Measurements from ENCODE around the gene CACNA1G.

CACNA1G gene

GRCh38 chr17:50632637-50633036 is 72.1 kb downstream of the CACNA1G start:
- DNase-seq (ENCODE audit: low spot score): no peak

DNA sequence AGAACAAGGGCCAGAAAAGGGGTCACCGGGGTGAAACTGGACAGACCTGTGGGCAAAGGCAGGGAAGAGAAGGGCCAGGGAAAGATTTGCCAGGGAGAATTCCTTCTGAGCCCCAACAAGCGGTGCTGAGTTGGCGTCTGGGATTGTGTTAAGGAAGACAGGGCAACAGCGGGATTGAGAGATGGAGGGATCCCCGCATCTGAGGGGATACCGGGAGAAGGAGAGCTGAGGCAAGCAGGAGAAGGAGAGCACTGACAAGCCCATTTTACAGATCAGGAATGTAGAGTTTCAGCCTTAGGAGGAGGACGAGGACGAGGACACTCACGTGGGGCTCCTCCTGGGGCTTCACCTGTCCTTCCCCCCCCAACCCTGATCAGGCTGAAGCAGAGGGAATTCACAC is 73.2 kb downstream of the CACNA1G start:
- DNase-seq (ENCODE audit: low spot score): no peak

GRCh38 chr17:50634224-50634914 is 73.9 kb downstream of the CACNA1G start, which contains the start of gene ABCC3:
ABCC3 (plus strand) TSS chr17:50634881; CDS start chr17:50634937, 56 bp downstream.
- DNase-seq (ENCODE audit: low spot score): no peak

GRCh38 chr17:50634915-50635731 is 74.6 kb downstream of the CACNA1G start:
- DNase-seq (ENCODE audit: low spot score): no peak

DNA sequence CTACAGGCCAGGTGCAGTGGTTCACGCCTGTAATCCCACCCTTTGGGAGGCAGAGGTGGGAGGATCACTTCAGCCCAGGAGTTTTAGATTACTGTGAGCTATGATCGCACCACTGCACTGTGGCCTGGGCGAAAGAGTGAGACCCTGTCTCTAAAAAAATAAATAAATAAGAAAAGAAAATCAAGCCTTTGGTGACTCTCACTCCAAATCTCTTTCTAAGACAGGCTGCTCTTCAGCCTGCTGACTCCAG is 75.1 kb downstream of the CACNA1G start:
- no peak for DNase-seq (ENCODE audit: low spot score)

DNA sequence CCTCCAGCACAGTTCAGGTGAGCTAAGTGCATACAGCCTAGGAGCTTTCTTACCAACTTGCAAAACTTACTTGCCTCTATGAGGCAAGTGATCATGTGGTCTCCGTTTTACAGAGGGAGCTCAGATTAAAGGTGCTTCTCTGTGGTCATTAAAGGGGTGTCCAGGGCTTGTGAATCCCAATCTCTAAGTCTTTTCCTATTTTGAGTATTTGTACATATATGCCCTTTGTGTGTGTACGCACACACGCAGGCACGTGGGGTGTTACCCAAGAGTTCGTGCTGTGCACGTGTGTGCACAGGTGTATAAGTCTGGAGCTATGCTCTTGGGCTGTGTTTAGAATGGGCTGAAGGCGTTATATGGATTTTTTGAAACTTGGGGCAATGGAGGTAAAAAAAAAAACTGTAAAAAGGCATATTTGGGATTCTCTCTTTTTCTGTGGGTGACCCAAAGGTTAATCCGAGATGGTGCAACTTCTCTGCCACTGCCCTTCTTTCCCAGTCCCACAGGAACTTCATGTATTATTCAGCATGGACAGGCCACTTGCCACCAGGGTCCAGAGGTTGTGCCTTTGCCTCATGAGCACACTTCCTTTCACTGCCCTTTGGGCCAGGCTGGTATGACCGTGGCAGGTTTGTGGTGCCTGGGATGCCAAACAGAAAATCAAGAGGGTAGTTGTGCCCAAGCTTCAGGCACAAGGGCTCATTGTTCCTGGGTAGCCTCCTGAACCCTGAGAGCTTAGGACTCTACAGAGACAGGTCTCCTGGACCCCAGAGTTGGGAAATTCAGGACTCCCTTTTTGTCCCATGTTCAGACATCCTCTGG is 75.7 kb downstream of the CACNA1G start:
- no peak for DNase-seq (ENCODE audit: low spot score)

GRCh38 chr17:50636804-50637195 is 76.3 kb downstream of the CACNA1G start:
- DNase-seq (ENCODE audit: low spot score): no peak

GRCh38 chr17:50637829-50638605 is 77.5 kb downstream of the CACNA1G start:
- no peak for DNase-seq (ENCODE audit: low spot score)

- no peak for DNase-seq (ENCODE audit: low spot score)
Measured at GRCh38 chr17:50638606-50638965, 78.1 kb downstream of the CACNA1G start.

DNA sequence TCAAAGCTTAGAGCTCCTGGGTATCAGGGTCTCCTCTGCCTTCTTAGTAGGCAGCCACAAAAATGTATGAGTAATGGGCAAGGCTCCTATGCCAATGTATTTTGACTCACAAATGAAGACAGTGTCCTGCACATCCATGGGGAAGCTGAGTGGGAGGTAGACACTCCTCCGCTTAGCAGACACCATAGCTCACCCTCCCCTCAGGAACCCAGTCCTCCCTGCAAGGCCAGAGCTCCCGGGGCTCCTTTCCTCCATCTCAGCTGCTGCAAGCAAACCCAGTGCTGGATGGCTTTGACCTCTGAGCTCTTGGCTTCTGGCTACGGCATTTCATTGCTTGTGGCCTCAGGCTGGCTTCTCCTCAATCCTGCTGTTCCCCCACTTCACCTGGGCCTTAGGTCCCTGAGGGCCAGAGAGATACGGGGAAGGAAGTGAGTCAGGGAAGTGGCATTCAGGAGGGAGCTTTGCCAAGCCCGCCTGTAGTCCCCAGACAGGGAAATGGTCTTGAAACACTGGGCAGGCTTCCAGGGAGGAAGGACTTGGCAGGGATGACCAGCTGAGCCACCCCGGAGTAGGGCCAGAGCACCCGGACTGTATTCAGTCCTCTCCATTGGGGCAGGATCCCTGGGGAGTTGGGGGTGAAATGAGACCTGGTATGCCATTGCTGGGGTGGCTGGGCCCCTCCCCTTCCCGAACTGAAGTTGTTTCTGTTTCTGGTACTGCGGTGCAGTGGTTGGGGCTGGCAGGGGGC is 78.6 kb downstream of the CACNA1G start:
- DNase-seq (ENCODE audit: low spot score): no peak

DNA sequence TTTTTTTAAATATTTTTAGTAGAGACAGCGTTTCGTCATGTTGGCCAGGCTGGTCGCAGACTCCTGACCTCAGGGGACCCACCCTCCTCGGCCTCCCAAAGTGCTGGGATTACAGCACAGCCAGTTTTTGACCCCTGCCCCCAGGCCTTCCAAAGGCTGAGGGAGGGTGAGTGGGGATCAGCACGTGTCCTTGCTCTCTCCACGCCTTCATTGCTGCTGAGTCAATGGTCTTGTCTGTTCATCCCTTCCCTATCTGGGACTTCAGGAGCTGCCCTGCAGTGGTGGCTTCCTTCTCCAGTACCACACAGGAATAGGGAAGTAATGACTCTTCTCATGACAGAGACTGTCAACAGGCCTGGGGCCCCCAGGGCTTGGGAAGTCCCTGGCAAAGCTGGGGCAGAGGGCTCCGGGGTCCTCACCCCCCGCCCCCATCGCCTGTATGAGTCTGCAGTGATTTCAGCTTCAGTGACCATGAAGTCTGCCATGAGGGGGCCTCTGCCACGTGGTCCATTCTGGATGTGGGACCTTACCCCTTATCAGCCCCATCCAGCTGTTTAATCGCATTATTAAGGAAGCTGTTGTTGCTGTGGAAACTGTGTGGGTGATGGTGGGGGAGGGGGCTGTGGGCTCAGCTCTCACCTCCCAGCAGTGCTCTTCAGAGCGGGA is 80.3 kb downstream of the CACNA1G start:
- DNase-seq (ENCODE audit: low spot score): no peak

- DNase-seq (ENCODE audit: low spot score): no peak
Measured at GRCh38 chr17:50641357-50641756, 80.8 kb downstream of the CACNA1G start.

DNA sequence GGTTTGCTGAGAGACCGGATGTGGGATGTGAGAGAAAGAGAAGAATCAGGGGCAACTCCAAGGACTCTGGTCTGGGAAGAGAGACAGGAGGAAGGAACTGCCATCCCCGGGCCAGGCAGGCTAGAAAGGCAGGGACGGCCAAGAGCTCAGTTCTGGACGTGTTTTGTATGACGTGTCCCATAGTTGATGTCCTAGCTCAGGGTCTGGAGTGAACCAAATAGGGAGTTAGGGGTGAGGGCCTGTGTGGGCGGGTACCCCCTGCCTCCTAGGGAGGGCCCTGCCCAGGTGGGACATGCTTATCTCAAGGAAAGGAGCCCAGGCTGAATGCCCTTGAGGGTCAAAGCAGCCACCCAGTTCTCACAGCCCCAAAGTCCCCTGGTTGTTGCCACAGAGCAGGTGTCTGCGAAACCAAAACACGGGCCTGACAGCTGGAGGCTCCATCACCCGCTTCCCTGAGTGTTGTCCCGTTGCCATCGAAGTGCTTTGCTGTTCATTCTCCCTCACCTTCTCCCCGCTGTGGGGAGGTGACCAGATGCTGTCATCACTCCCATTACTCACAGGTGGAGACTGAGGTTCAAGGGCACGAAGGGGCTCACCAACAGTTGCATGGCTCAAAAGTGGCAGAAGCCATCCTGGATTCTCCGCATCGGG is 81.7 kb downstream of the CACNA1G start:
- no peak for DNase-seq (ENCODE audit: low spot score)

GRCh38 chr17:50642722-50643656 is 82.5 kb downstream of the CACNA1G start:
- no peak for DNase-seq (ENCODE audit: low spot score)

DNA sequence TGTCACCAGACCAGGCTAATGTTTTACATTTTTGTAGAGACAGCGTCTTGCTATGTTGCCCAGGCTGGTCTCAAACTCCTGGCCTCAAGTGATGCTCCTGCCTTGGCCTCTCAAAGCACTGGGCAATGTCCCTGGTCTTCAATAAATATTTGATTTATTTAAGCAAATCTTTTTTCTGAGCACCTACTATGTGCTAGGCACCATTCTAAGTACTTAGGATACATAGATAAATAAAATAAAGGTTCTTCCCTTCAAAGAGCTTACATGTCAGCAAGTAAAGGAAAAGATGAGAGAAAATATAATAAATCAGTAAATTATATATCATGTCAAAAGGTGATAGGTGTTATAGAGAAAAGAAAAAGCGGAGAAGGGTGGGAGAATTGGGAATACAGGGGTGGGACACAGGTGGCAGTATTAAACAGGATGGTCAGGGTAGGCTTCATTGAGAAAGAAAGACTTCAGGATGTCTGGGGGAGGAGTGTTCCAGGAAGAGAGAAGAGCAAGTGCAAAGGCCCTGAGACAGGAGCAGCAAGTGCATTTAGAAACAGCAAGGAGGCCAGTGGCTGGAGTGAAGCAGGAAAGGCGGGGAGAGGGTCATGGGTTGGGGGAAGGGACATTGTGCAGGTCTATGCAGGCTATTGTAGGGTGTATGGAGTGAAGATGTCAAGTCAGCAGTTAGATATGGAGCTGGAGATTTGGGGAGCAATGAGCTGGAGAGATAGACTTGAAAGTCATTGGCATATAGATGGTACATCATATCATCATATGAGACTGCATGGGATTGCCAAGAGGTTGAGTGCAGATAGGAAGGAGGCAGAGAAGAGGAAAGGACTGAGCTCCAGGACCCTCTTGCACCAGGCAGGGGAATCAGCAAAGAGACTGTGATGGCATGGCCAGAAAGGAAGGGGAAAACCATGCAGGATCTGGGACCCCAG is 85.5 kb downstream of the CACNA1G start:
- DNase-seq (ENCODE audit: low spot score): no peak

GRCh38 chr17:50647187-50647586 is 86.7 kb downstream of the CACNA1G start:
- no peak for DNase-seq (ENCODE audit: low spot score)

DNA sequence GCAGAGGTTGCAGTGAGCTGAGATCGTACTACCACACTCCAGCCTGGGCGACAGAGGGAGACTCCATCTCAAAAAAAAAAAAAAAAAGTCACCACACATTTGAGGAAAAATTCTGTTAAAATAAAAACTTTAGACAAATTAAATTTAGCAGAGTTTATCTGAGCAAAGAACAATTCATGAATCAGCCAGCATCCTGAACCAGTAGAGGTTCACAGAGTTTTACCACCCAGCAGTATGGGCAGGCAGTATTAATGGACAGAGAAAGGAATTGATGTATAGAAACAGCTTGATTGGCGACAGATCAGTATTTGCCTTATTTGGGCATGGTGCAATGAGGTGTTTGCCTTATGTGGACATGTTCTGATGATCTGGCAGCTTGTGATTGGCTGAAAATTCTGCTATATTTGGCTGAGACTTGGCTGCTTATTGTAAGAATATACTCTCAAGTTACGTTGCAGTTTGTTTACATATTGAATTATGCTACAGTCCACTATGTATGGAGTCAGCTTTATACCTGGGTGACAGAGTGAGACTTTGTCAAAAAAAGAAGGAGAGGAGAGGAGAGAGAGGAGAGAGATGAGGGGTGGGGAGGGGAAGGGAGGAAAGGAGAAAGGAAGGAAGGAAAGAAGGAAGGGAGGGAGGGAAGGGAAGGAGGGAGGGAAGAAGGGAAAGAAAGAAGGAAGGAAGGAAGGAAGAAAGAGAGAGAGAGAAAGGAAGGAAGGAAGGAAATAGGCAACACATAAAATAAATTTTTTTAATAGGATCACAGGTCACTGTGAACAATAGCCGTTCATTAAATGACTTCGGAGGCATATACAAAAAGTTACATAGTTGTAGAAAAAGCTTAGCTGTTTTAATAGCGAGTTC is 88.8 kb downstream of the CACNA1G start:
- no peak for DNase-seq (ENCODE audit: low spot score)

All from CD4-positive, alpha-beta T cell treated with Interleukin-15 for 4 hours (primary cell).